K562 (cell line): ENCODE measurements around the gene CLEC19A. TPM values are rescaled to one million over a fixed set of nuclear protein-coding genes. Genes with fewer than 3 reads are reported as not detected.

Source experiments
- ATAC-seq: fragments of 200-7000 bp; cut with Tn5 transposase; 3 replicates; pipeline ENCODE4 v1.9.1; 2020; ENCODE audit warnings: moderate library complexity
- BruUV-seq: library from RNA; stranded (reverse); fragments of 400-500 nt; replicated peaks from 2 replicates; lab custom pipeline; 2021; lab: Mats Ljungman, UMichigan
- CTCF ChIA-PET: fragments of 300-600 bp; formaldehyde crosslinking; extraction: SDS; loops from one replicate; lab custom pipeline; 2021; ENCODE audit warnings: low intra/inter-chr PET ratio; lab: Yijun Ruan, JAX
- POLR2A ChIA-PET: fragments of 300-600, 350-650 bp; sonication (Branson Sonifier 250); formaldehyde crosslinking; extraction: SDS; loops from one replicate; lab custom pipeline; 2021; ENCODE audit warnings: antibody characterized with exemption, inconsistent platforms; lab: Yijun Ruan, JAX
- DNase-seq, 4 experiments: peaks; one replicate each; pipeline versions ENCODE4 v3.0.0 to v3.0.0-alpha.2; 2011 to 2018; ENCODE audit warnings: low spot score in 3 of 4, mixed read lengths in 3 of 4; ENCODE audit errors: extremely low read depth in 1 of 4
- FAIRE-seq: peaks from 2 replicates; lab custom pipeline; 2011; peaks lifted over from hg19 to GRCh38; lab: Jason Lieb, UNC
- H2AFZ ChIP-seq: 2 replicates; pipeline ENCODE4 v1.6.0; 2011; ENCODE audit warnings: low read depth, low read length, control low read depth, inconsistent platforms
- H3K27ac ChIP-seq: fragments of 200-600 bp; 3 replicates; pipeline ENCODE4 v1.8.0; 2011; ENCODE audit warnings: low read depth, mild to moderate bottlenecking, control low read depth, inconsistent platforms, low read length, moderate library complexity, mixed read lengths; ENCODE audit errors: extremely low read depth
- H3K27me3 ChIP-seq, 2 experiments: fragments of 300-600 bp in 1 of 2; 2 replicates in 1 of 2; 3 replicates in 1 of 2; pipeline versions ENCODE4 v1.6.0 to v1.8.0; 2011; ENCODE audit warnings: inconsistent platforms in 2 of 2, low read length in 2 of 2, mild to moderate bottlenecking in 1 of 2, mixed read lengths in 1 of 2, moderate library complexity in 1 of 2; ENCODE audit not compliant: control insufficient read depth in 2 of 2, insufficient read depth in 2 of 2
- H3K36me3 ChIP-seq: fragments of 300-600 bp; 3 replicates; pipeline ENCODE4 v1.8.0; 2011; ENCODE audit warnings: mild to moderate bottlenecking, low read length, inconsistent platforms; ENCODE audit not compliant: control insufficient read depth, insufficient read depth
- H3K4me1 ChIP-seq, 2 experiments: fragments of 200-600 bp in 1 of 2; replicated peaks in 1 of 2; 2 replicates in 1 of 2; 3 replicates in 1 of 2; pipeline versions ENCODE4 v1.5.1 to v1.8.0; 2011; ENCODE audit warnings: inconsistent platforms in 2 of 2, low read length in 2 of 2, mild to moderate bottlenecking in 1 of 2, mixed read lengths in 1 of 2, moderate library complexity in 1 of 2; ENCODE audit not compliant: control insufficient read depth in 2 of 2, insufficient read depth in 2 of 2
- H3K4me2 ChIP-seq: 2 replicates; pipeline ENCODE4 v1.6.1; 2011; ENCODE audit warnings: low read length, control low read depth, inconsistent platforms, mixed read lengths; ENCODE audit not compliant: insufficient read depth
- H3K4me3 ChIP-seq: fragments of 200-600 bp; sonication (generic), shearing (Covaris generic); 2 replicates; pipeline ENCODE4 v1.5.1; 2016; ENCODE audit warnings: control low read depth, inconsistent platforms
- H3K79me2 ChIP-seq: fragments of 200-600 bp; 3 replicates; pipeline ENCODE4 v1.8.0; 2011; ENCODE audit warnings: low read length, inconsistent platforms; ENCODE audit not compliant: control insufficient read depth, insufficient read depth
- H3K9ac ChIP-seq, 2 experiments: 2 replicates each; pipeline versions ENCODE4 v1.6.0 to v1.6.1; 2011; ENCODE audit warnings: low read depth in 2 of 2, low read length in 2 of 2, control low read depth in 1 of 2, inconsistent platforms in 1 of 2, mild to moderate bottlenecking in 1 of 2, mixed read lengths in 1 of 2; ENCODE audit not compliant: insufficient read depth in 1 of 2
- H3K9me1 ChIP-seq: one replicate; pipeline ENCODE4 v1.6.0; 2011; ENCODE audit warnings: inconsistent platforms, mild to moderate bottlenecking, low read length, moderate library complexity; ENCODE audit not compliant: control insufficient read depth, insufficient read depth
- H3K9me3 ChIP-seq: replicated peaks from 2 replicates; pipeline ENCODE4 v1.5.1; 2011; ENCODE audit warnings: low read depth, low read length, inconsistent platforms; ENCODE audit not compliant: control insufficient read depth, insufficient read depth
- H4K20me1 ChIP-seq: replicated peaks from 2 replicates; pipeline ENCODE4 v1.6.1; 2011; ENCODE audit warnings: low read length, inconsistent platforms, mixed read lengths; ENCODE audit not compliant: control insufficient read depth, insufficient read depth
- FUS ChIP-seq: fragments of 200-400 bp; formaldehyde crosslinking; optimal IDR thresholded peaks from 2 replicates; pipeline ENCODE3; 2017; ENCODE audit warnings: low read depth, low read length
- HDAC2 ChIP-seq: fragments of 450-650 bp; IDR thresholded peaks from 2 replicates; pipeline ENCODE4 v1.6.1; 2016; ENCODE audit warnings: mild to moderate bottlenecking
- HNRNPUL1 ChIP-seq: fragments of 200-400 bp; formaldehyde crosslinking; IDR thresholded peaks from 2 replicates; pipeline ENCODE4 v1.6.1; 2017; ENCODE audit warnings: low read length
- HSF4 ChIP-seq: fragments of 250-450 bp; sonication (Bioruptor Pico); IDR thresholded peaks from 2 replicates; pipeline ENCODE4 v2.1.2; 2022; ENCODE audit warnings: mild to moderate bottlenecking, moderate library complexity, borderline replicate concordance
- KDM5B ChIP-seq: fragments of 200-600 bp; sonication (generic); IDR thresholded peaks from 2 replicates; pipeline ENCODE4 v1.6.1; 2012; ENCODE audit warnings: low read depth, mild to moderate bottlenecking, moderate library complexity, low read length, control low read depth, inconsistent platforms; ENCODE audit not compliant: insufficient replicate concordance
- KLF10 ChIP-seq: fragments of 250-450 bp; sonication (Bioruptor Pico); IDR thresholded peaks from 2 replicates; pipeline ENCODE4 v1.6.1; 2021; ENCODE audit warnings: matching md5 sums
- L3MBTL2 ChIP-seq: fragments of 450-650 bp; IDR thresholded peaks from 2 replicates; pipeline ENCODE4 v1.6.1; 2016; ENCODE audit warnings: mild to moderate bottlenecking, moderate library complexity
- MTA2 ChIP-seq: fragments of 450-650 bp; IDR thresholded peaks from 2 replicates; pipeline ENCODE4 v1.6.1; 2016; ENCODE audit warnings: low read depth
- MYNN ChIP-seq, 2 experiments: sonication (generic); formaldehyde crosslinking in 1 of 2; IDR thresholded peaks; 2 replicates each; pipeline versions ENCODE4 v1.5.0 to v1.6.1; 2016 to 2020; ENCODE audit warnings: antibody characterized with exemption in 1 of 2, missing genetic modification reagents in 1 of 2
- NFYB ChIP-seq: IDR thresholded peaks from 2 replicates; pipeline ENCODE4 v1.6.1; 2011; ENCODE audit warnings: mild to moderate bottlenecking, moderate library complexity; ENCODE audit not compliant: insufficient read length; ENCODE audit errors: extremely low read depth
- RAD51 ChIP-seq: fragments of 450-650 bp; IDR thresholded peaks from 2 replicates; pipeline ENCODE4 v1.7.1; 2016; ENCODE audit warnings: low read depth, mild to moderate bottlenecking, borderline replicate concordance
- RBM39 ChIP-seq: fragments of 200-400 bp; formaldehyde crosslinking; optimal IDR thresholded peaks from 2 replicates; pipeline ENCODE3; 2018; ENCODE audit warnings: low read depth, low read length
- RFX1 ChIP-seq: fragments of 450-650 bp; IDR thresholded peaks from 2 replicates; pipeline ENCODE4 v1.6.1; 2016; ENCODE audit warnings: mild to moderate bottlenecking, moderate library complexity
- SLC30A9 ChIP-seq: fragments of 250-450 bp; sonication (Bioruptor Pico); IDR thresholded peaks from 2 replicates; pipeline ENCODE4 v1.8.0; 2022; ENCODE audit warnings: mild to moderate bottlenecking, moderate library complexity
- TAF7 ChIP-seq: fragments of 450-650 bp; IDR thresholded peaks from 2 replicates; pipeline ENCODE4 v1.6.1; 2016; ENCODE audit warnings: missing genetic modification characterization, missing compliant biosample characterization
- TBP ChIP-seq: optimal IDR thresholded peaks from 2 replicates; pipeline ENCODE3; 2011; ENCODE audit warnings: low read depth, low read length, improper control_type of control experiment
- ZNF12 ChIP-seq: sonication (generic); formaldehyde crosslinking; IDR thresholded peaks from 2 replicates; pipeline ENCODE4 v1.4.0; 2020; ENCODE audit warnings: mild to moderate bottlenecking, missing genetic modification reagents
- ZNF76 ChIP-seq: fragments of 250-450 bp; sonication (Bioruptor Pico); IDR thresholded peaks from 2 replicates; pipeline ENCODE4 v1.4.0; 2020; ENCODE audit warnings: mild to moderate bottlenecking, moderate library complexity, borderline replicate concordance
- ZSCAN32 ChIP-seq: fragments of 450-650 bp; formaldehyde crosslinking; IDR thresholded peaks from 2 replicates; pipeline ENCODE4 v1.4.0; 2020; ENCODE audit warnings: mild to moderate bottlenecking, moderate library complexity
- WGBS: fragments of 100-300 bp; shearing (Covaris generic); methylation state at CpG from one replicate; pipeline ENCODE4 v1.1.6; 2016; ENCODE audit warnings: low coverage, mixed read lengths; ENCODE audit not compliant: insufficient coverage; ENCODE audit errors: missing lambda C conversion rate; 5-methylcytosine and 5-hydroxymethylcytosine counted together
- in situ Hi-C: fragments of 300-500 bp; cut with MboI; formaldehyde crosslinking; loops from 4 replicates; pipeline ENCODE4 v1.15.0; 2018; ENCODE audit warnings: inconsistent platforms, mixed read lengths
- intact Hi-C: fragments of 100-400 bp; cut with micrococcal nuclease; formaldehyde crosslinking; loops from 2 replicates; pipeline ENCODE4 v1.14.2; 2022
- polyA plus RNA-seq, 8 experiments: library from polyadenylated mRNA; depleted of rRNA in 4 of 8; stranded (reverse) in 5 of 8; unstranded in 3 of 8; fragments of >200 nt; fragmentation: Nextera tagmentation in 2 of 8; fragmentation: Illumina TruSeq in 1 of 8; extraction: Ambion mirVana in 2 of 8; extraction: Trizol in 1 of 8; gene quantifications; 2 replicates each; pipeline versions ENCODE4 v1.2.1 to v1.2.3, GENCODE V29; 2011 to 2014; ENCODE audit warnings: inconsistent platforms in 1 of 8, missing spikeins in 1 of 8
- total RNA-seq, 7 experiments: library from RNA; depleted of rRNA in 6 of 7; stranded (reverse); fragments of >200 nt in 6 of 7; fragmentation: Illumina TruSeq in 2 of 7; extraction: Trizol in 2 of 7; gene quantifications; 2 replicates each; pipeline versions ENCODE4 v1.2.1 to v1.2.3, GENCODE V29; 2011 to 2021; ENCODE audit warnings: low replicate concordance in 1 of 7
- TF ChIP-seq, protein P1 (sequence below): fragments of 250-450 bp; sonication (Bioruptor Pico); IDR thresholded peaks from 2 replicates; pipeline ENCODE4 v1.5.0; 2021; ENCODE audit warnings: mild to moderate bottlenecking, moderate library complexity
- TF ChIP-seq, protein P2 (sequence below): sonication (generic); formaldehyde crosslinking; IDR thresholded peaks from 2 replicates; pipeline ENCODE4 v1.5.0; 2020; ENCODE audit warnings: missing genetic modification reagents

CLEC19A gene
- total and polyA plus RNA-seq, 9 of the 15 experiments (the other 6 are each of a cell fraction or from before 2014, with no cell fraction given): not detected

DNA sequence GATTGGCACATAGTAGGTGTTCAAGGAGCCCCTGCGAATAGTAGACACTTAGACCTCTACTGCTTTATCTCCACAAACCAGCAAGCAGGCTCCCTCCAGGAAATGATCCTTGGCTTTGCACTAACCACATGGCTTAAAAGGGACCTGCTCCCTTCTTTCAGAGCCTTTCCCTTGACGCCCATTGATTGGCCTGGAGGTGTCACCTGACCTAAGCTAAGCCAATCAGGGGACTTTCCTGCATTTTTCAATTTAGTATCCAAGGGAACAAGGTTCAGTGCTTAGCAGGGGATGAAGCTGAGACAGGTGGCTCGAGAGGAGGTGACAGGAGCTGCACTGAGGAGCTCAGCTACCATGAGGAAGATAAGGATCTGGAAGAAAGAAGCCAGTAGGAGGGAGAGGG lies 52.8 kb downstream of the CLEC19A start:
- DNase-seq (peak; percentile 16 to 65 (median 64)), FAIRE-seq (peak; percentile 6), ATAC-seq (peak; percentile 79)
- intact Hi-C loops (no loop called here), in situ Hi-C loops (no loop called here)
- 2% methylated on average over 3 of the region's 3 CpGs for WGBS
- H3K27ac ChIP-seq: no peak overlapping the region
- H3K4me1 ChIP-seq: no peaks in the 10 kb centered on the region
- ChIA-PET POLR2A (interaction anchor here (0.7 to 1.0 kb wide), 2 partner anchors 8 to 16 kb away, joined by 4 read pairs; no protein-coding TSS in a partner anchor), CTCF (no interaction called here)
- peaks cover 0 to 8% of the 10 kb centered on the region in 2 experiments; a peak in 1 of 5 replicates for H3K27me3 ChIP-seq
- H3K4me2 ChIP-seq: no peak overlapping the region
- H4K20me1 ChIP-seq: no peaks in the 10 kb centered on the region
- no peaks in the 10 kb centered on the region for H3K79me2 ChIP-seq
- no peaks in the 10 kb centered on the region for H3K36me3 ChIP-seq
- no peak overlapping the region for H3K9ac ChIP-seq
- H3K4me3 ChIP-seq: no peak overlapping the region
- no TSS peak for BruUV-seq
- H2AFZ ChIP-seq: 0 out of 2 replicates have a peak overlapping the region, but pooled peaks have one; percentile 30
- no peaks in the 10 kb centered on the region for H3K9me1 ChIP-seq
- H3K9me3 ChIP-seq: no peaks in the 10 kb centered on the region
- TF ChIP-seq ZNF12 (CRISPR knock-in tag) (no peak), MTA2 (no peak), L3MBTL2 (peak; percentile 53; the same call in 1 of the 2 replicates), ZSCAN32 (CRISPR knock-in tag) (no peak), HDAC2 (no peak), MYNN (IDR thresholded peaks at IDR 0.05) (no peak), MYNN (CRISPR knock-in tag; IDR thresholded peaks at IDR 0.05) (no peak), NFYB (peak; percentile 74), KLF10 (CRISPR knock-in tag) (no peak), TBP (no peak), SLC30A9 (CRISPR knock-in tag) (no peak), KDM5B (no peak), TAF7 (no peak), HNRNPUL1 (no peak), HSF4 (CRISPR knock-in tag) (no peak), RAD51 (peak; percentile 70), RBM39 (no peak), ZNF76 (CRISPR knock-in tag) (no peak), FUS (no peak), RFX1 (peak; percentile 40; the same call in 1 of the 2 replicates)
- TF ChIP-seq, protein P1, sequence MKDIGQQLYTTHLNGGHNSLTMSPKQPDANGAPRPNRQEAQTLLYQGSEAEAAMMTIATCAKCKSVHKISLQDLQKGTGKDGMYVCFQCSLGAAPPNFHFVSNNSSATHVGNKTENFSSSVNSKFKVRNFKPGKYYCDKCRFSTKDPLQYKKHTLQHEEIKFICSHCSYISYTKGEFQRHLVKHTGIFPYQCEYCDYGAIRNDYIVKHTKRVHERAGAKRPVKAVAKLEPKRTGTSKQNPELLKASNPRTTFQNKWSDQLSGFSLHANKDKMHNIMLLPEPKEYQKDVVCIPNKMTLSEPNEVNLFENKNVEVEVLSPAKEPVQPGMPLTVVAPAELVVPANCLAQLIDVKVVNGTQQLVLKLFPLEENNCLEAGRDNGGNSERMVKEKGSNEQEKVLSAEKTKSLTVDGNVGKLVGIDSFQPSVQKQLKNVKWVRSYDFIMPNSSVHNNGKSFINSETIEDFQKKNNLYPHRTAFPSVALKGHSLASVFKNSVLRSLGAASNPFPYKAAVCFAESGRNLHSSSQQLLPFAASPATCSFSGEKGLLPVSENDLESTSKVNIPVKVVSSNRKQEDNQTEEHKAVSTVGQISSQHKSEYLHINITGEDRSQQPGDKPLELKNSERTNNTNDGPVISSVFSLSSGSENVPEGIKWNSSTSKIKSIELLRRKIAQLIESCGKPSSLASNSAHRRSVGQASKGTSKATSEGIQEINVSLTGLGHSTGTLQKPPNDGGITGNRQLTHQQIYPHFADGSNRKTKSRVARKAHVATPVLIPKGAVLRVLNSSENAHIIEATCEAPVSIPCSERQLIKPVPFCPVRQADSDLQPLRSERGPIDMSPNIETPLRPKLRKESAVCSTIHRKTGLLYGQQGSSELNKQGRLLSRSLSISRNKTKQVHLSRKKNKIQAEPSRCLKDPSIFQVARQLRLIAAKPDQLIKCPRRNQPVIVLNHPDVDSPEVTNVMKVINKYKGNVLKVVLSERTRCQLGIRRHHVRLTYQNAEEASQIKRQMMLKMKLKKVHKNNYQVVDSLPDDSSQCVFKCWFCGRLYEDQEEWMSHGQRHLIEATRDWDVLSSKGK: no peak
- TF ChIP-seq, protein P2, sequence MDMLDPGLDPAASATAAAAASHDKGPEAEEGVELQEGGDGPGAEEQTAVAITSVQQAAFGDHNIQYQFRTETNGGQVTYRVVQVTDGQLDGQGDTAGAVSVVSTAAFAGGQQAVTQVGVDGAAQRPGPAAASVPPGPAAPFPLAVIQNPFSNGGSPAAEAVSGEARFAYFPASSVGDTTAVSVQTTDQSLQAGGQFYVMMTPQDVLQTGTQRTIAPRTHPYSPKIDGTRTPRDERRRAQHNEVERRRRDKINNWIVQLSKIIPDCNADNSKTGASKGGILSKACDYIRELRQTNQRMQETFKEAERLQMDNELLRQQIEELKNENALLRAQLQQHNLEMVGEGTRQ (CRISPR knock-in tag): peak; percentile 84
